GM21367 (cell line): Measurements from ENCODE around the gene BTBD16.

Experiments
- ATAC-seq: cut with Tn5 transposase; IDR thresholded peaks from one replicate; pipeline ENCODE4 v1.9.1; 2021; ENCODE audit not compliant: unreplicated experiment

BTBD16 gene

GRCh38 chr10:122271076-122271475 is at the start of gene BTBD16:
TSS of gene BTBD16 (plus strand) at chr10:122271296. CDS start at chr10:122275082, 3,786 bp downstream.
- ATAC-seq, result no peak

DNA sequence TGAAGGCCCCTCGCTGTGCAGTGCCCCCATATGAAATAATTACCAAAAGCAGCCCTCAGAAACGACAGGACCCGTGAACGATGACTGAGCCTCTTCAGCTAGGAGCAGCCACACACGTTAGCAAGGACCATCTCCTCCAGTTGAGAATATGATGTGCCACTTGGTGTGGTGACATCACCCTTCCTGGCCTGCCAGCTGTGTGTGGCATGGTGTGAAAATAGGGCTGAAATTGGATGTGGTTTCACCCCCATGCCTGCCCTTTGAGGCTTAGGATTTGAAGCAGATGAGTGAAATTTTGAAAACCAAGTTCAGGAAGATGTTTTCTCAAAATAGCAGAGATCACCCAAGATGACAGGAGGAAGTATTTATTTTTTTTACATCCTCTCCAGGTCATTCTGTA is 49.1 kb upstream of the BTBD16 start:
- no peak for ATAC-seq

DNA sequence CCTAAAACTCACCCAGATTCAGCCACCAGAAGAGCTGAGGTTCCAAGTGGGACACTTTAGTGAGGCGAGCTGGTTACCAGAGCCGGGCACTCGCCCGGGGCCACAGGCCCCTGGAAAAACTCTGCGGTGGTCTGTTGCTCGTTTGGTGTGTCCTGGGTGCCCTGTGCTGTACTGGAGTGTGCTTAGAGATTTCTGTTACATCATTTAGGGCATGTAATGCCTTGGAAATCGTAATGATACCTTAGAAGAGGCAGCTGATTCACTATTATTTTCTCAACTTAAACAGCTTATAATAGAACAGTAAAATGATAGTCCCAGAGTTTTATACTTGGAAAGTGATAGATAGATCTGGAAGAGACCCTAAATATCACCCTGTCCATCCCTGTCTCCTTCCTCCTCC is 48.5 kb upstream of the BTBD16 start:
- ATAC-seq, result no peak

GRCh38 chr10:122224159-122224558 is 46.9 kb upstream of the BTBD16 start:
- ATAC-seq, result no peak

- ATAC-seq, result no peak
Observed at GRCh38 chr10:122225330-122225729, 45.8 kb upstream of the BTBD16 start.

- no peak for ATAC-seq
Observed at GRCh38 chr10:122227754-122228153, 43.3 kb upstream of the BTBD16 start.

DNA sequence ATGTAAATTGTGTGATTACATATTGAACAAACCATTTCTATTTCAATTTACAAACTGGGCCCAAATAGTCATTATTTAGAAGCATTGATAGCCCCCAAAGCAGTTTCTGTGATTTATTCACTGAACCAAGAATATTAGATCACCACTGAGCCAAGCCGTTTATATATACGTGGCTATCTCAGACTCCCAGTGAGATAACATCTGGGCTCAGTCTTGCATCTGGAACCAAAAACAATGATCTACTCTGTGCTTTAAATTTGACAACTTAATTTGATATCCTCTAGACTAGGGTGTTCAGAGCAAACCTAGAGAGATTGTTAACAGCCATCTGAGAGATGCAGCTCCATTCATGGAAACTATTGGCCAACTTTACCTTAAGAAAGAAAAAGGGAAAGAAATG is 41.4 kb upstream of the BTBD16 start:
- no peak for ATAC-seq

DNA sequence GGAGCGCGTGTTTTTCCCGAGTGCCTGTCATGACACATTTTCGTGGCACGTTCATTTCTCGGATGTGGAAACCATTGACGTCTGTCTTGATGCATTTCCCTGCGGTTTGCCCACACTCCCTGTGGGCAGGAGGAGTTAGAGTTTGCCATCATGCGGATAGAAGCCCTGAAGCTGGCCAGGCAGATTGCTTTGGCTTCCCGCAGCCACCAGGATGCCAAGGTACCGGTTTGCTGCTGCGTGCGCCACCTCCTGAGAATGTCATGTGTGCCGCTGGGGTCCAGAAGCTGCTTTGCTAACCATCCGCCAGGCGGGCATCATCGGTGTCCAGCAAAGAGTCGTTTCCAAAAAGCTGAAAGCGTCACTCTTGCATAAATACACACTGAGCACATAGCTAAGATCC is 40.9 kb upstream of the BTBD16 start:
- no peak for ATAC-seq

GRCh38 chr10:122232769-122233168 is 38.3 kb upstream of the BTBD16 start:
- ATAC-seq, result no peak

DNA sequence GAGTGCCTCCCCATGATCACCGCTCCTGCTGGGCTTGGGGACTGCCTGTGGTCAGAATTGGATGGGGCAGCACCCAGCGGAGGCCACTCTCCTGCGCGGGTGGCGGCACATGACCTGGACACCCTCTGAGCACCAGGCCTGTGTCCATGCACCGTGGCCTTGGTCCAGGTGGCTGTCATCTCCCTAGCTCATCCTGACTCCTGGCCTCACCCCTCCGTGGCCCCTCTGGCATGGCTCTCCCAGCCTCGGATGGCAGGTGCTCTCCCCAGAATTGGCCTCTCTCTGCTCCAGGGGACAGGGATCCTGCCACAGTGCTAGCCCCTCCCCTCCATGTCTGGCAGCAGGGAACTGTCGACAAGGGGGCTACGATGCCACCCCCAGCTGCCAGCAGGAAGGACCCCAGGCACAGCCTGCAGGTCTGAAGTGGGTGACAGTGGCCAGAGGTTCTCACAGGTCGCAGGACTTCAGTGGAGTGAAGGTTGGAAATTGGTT is 37.2 kb upstream of the BTBD16 start:
- no peak for ATAC-seq

DNA sequence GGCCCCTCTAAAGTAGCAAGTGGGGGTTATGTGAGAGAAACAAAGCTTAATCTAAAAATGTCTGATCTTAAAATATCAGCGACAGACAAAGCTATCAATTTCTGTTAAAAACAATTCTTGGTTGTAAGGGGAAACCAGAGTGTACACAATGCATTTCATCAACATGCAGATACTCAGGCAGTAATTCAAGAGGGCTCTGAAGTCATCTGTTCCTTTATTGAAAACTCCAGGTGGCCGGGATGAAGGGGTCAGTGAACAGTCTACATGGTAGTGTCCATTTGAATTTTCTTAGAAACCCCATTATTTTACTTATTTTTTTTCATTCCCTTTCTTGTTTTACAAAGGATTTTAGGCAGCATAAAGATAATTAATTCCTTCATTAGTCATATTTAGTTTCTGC is 36.7 kb upstream of the BTBD16 start:
- no peak for ATAC-seq

DNA sequence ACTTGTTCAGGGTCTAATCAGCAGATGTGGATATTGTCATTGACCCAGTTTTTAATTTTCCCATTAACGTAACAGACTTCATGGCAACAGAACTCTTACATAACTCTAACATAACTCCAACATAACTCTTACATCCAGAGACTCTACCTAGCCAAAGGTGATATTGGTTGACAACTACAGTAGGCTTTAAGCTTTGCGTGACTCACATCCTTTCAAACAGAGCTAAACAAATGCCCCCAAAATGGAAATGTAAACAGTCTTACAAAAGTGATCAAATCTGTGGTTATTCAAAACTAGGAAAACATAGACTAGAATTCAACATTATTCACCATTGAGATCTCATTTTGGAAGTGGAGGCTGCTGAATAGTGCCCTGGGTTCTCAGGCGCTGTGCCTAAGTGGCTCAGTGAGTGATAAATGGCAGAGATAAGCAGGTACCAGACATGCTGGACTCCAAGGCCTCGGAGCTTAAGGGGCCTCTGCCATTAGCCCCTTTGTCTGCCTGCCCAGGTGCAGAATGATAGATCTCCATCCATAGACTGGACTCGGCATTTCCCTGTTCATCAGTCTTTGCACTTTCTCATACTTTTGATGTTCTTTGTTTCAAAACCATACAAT is 34.3 kb upstream of the BTBD16 start:
- ATAC-seq, result no peak

DNA sequence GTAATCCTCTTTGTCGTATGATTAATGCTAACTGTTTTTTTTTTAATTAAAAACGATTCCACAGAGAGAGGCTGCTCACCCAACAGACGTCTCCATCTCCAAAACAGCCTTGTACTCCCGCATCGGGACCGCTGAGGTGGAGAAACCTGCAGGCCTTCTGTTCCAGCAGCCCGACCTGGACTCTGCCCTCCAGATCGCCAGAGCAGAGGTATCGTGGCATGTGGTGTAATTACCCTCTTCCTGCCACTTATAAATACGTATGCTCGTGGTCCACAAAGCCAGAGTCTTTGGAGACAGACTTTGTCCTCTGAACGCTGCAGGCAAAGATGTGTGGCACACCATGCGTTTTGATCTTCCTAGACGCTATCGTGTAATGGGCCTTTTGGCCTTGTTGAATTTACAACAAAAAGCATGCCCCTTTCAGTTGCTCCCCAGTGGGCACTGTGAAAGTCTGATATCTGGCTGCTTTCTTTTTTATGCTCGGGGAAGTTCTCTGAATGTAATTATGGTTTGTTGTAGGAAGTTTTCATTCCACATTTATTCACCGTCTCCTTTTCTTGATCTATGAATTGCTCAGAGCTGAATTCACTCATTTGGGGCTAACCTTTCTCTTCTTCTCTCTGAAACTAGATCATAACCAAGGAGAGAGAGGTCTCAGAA is 33.6 kb upstream of the BTBD16 start:
- ATAC-seq, result no peak

GRCh38 chr10:122239578-122240257 is 31.4 kb upstream of the BTBD16 start:
- no peak for ATAC-seq

DNA sequence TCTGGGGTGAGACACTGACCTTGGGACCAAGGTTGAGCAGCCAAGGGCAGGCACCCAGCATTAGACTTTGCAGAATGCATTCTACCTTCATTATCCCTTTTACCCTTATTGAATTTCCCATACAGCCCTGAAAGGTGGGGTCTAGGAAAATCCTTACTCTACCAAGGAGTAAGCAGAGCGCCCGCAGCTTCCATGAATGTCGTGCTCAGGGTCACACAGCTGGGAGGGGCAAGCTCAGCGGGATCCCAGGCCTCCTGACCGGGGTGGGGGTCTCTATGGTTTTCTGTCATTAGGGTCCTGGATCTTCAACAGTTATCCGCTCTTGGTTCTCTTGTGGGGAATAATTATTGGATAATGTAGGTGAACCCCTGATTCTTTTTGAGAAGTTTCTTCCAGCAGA is 30.7 kb upstream of the BTBD16 start:
- no peak for ATAC-seq

DNA sequence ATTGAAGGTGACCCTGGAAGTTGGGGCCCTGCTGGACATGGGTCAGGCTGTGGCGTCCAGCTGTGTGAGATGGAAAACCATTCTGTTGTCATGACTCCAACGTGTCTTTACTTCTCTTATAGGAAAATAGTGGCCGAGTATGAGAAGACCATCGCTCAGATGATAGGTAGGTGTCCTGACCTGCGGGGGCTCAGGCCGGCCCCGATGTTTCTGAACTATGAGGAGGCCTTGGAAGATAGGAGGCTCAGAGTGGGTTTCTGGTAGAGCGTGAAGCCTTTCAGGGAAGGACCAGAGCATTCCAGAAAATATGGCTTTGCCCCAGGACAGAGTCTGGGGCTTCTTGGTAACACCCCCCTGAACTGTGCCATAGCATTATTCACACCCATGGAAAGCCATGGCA is 29.3 kb upstream of the BTBD16 start:
- no peak for ATAC-seq

DNA sequence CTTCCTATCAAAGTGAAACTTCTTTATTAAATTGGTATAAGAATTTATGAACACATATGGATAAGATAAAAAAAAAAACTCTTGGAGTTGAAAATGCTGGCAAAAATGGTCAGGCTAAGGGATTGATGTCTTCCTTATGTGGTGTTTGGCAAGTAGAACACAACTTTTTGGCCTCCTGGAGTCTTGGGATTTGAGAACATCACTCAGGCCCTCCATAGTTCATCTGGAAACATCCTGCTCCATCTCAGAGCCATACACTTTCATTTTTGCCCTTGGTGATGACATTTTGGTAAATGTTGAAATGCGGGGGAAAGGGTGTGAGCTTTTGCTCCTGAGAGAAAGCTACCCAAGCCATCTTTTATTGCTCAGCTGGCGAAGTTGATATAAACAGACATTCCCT is 27.5 kb upstream of the BTBD16 start:
- no peak for ATAC-seq

- ATAC-seq, result no peak
Observed at GRCh38 chr10:122244001-122244975, 26.8 kb upstream of the BTBD16 start.

- ATAC-seq, result no peak
Observed at GRCh38 chr10:122245136-122245535, 26.0 kb upstream of the BTBD16 start.

GRCh38 chr10:122245897-122246296 is 25.2 kb upstream of the BTBD16 start:
- no peak for ATAC-seq
